GM08714 (cell line): ENCODE data around the gene PFKFB2.

Experiments used
- H3K4me3 ChIP-seq: fragments of 200-500 bp; sonication (Bioruptor generic); 2 replicates; pipeline ENCODE4 v1.5.1; 2014; ENCODE audit warnings: mild to moderate bottlenecking, low read length, inconsistent platforms
- ZNF274 ChIP-seq: IDR thresholded peaks from 2 replicates; pipeline ENCODE4 v1.6.1; 2012; ENCODE audit warnings: mild to moderate bottlenecking, low read depth, low read length

PFKFB2 gene

GRCh38 chr1:207062058-207062457 is 9.0 kb downstream of the PFKFB2 start:
- H3K4me3 ChIP-seq = no peak overlapping the region
- no peak for TF ChIP-seq ZNF274

GRCh38 chr1:207063014-207063413 is 9.9 kb downstream of the PFKFB2 start:
- no peak overlapping the region for H3K4me3 ChIP-seq
- no peak for TF ChIP-seq ZNF274

- no peak overlapping the region for H3K4me3 ChIP-seq
- TF ChIP-seq ZNF274 = no peak
Observed at GRCh38 chr1:207064561-207064960, 11.5 kb downstream of the PFKFB2 start.

- H3K4me3 ChIP-seq = no peak overlapping the region
- no peak for TF ChIP-seq ZNF274
Observed at GRCh38 chr1:207067185-207067584, 14.1 kb downstream of the PFKFB2 start.

GRCh38 chr1:207067665-207068064 is 14.6 kb downstream of the PFKFB2 start:
- H3K4me3 ChIP-seq = no peak overlapping the region
- TF ChIP-seq ZNF274 = no peak

GRCh38 chr1:207069061-207069460 is 16.0 kb downstream of the PFKFB2 start:
- H3K4me3 ChIP-seq = no peak overlapping the region
- no peak for TF ChIP-seq ZNF274

GRCh38 chr1:207069858-207070506 is 16.9 kb downstream of the PFKFB2 start:
- no peak overlapping the region for H3K4me3 ChIP-seq
- TF ChIP-seq ZNF274 = no peak

- H3K4me3 ChIP-seq = no peak overlapping the region
- no peak for TF ChIP-seq ZNF274
Observed at GRCh38 chr1:207070811-207071210, 17.7 kb downstream of the PFKFB2 start.

GRCh38 chr1:207071426-207071825 is 18.4 kb downstream of the PFKFB2 start:
- H3K4me3 ChIP-seq = no peak overlapping the region
- TF ChIP-seq ZNF274 = no peak

GRCh38 chr1:207072233-207072632 is 19.2 kb downstream of the PFKFB2 start:
- H3K4me3 ChIP-seq = no peak overlapping the region
- no peak for TF ChIP-seq ZNF274

- no peak for TF ChIP-seq ZNF274
Observed at GRCh38 chr1:207073906-207074820, 21.1 kb downstream of the PFKFB2 start.

GRCh38 chr1:207076181-207076955 is 23.3 kb downstream of the PFKFB2 start:
- no peak overlapping the region for H3K4me3 ChIP-seq
- TF ChIP-seq ZNF274 = no peak

More at GRCh38 chr1:207073906-207074820, 21.1 kb downstream of the PFKFB2 start:
- no peak overlapping the region for H3K4me3 ChIP-seq

GRCh38 chr1:207077012-207077411 is 23.9 kb downstream of the PFKFB2 start:
- H3K4me3 ChIP-seq = no peak overlapping the region
- no peak for TF ChIP-seq ZNF274
